ENCODE results near the gene PEX11A.

DNA sequence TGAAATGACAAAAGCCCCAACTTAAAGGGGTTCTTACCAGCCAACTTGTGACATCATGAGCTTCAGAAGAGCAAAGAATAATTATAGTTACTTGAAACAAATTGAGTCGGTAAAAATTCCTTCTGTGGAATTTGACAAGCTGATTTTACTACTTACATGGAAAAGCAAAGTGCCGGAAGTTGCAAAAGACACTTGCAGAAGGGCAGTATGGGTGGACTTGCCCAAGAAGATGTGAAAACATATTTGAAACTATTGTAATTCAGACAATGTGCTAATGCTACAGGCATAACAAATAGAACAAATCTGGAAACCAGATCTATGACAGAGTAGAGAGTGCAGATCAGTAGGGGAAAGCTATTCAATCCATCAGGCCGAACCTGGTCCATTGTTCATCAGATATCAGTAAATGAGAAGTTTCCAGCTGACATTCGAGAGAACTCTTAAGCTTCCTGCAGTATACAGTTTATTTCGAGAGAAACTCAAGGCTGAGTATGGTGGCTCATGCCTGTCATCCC lies 32.8 kb downstream of the PEX11A start:
- TF ChIP-seq TAF1 (IDR thresholded peaks at IDR 0.05; ENCODE audit: low read depth), result no peak
- TF ChIP-seq EP300 (IDR thresholded peaks at IDR 0.05; ENCODE audit: borderline replicate concordance), result no peak
- no peak for TF ChIP-seq NFIC (IDR thresholded peaks at IDR 0.05)
- TF ChIP-seq, protein P1, sequence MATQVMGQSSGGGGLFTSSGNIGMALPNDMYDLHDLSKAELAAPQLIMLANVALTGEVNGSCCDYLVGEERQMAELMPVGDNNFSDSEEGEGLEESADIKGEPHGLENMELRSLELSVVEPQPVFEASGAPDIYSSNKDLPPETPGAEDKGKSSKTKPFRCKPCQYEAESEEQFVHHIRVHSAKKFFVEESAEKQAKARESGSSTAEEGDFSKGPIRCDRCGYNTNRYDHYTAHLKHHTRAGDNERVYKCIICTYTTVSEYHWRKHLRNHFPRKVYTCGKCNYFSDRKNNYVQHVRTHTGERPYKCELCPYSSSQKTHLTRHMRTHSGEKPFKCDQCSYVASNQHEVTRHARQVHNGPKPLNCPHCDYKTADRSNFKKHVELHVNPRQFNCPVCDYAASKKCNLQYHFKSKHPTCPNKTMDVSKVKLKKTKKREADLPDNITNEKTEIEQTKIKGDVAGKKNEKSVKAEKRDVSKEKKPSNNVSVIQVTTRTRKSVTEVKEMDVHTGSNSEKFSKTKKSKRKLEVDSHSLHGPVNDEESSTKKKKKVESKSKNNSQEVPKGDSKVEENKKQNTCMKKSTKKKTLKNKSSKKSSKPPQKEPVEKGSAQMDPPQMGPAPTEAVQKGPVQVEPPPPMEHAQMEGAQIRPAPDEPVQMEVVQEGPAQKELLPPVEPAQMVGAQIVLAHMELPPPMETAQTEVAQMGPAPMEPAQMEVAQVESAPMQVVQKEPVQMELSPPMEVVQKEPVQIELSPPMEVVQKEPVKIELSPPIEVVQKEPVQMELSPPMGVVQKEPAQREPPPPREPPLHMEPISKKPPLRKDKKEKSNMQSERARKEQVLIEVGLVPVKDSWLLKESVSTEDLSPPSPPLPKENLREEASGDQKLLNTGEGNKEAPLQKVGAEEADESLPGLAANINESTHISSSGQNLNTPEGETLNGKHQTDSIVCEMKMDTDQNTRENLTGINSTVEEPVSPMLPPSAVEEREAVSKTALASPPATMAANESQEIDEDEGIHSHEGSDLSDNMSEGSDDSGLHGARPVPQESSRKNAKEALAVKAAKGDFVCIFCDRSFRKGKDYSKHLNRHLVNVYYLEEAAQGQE (IDR thresholded peaks at IDR 0.05; ENCODE audit: low read depth), result no peak
- TF ChIP-seq YY1 (IDR thresholded peaks at IDR 0.05; ENCODE audit: low read depth), result no peak
- TF ChIP-seq RAD21 (IDR thresholded peaks at IDR 0.05; ENCODE audit: low read depth), result no peak
- TF ChIP-seq CREB1 (IDR thresholded peaks at IDR 0.05; ENCODE audit: low read depth), result no peak
- no peak for TF ChIP-seq EGR1 (IDR thresholded peaks at IDR 0.05)
- TF ChIP-seq, protein P2, sequence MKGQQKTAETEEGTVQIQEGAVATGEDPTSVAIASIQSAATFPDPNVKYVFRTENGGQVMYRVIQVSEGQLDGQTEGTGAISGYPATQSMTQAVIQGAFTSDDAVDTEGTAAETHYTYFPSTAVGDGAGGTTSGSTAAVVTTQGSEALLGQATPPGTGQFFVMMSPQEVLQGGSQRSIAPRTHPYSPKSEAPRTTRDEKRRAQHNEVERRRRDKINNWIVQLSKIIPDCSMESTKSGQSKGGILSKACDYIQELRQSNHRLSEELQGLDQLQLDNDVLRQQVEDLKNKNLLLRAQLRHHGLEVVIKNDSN (IDR thresholded peaks at IDR 0.05), result no peak
- TF ChIP-seq, protein P3, sequence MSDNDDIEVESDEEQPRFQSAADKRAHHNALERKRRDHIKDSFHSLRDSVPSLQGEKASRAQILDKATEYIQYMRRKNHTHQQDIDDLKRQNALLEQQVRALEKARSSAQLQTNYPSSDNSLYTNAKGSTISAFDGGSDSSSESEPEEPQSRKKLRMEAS (IDR thresholded peaks at IDR 0.05), result no peak
- TF ChIP-seq TCF12 (IDR thresholded peaks at IDR 0.05; ENCODE audit: low read depth), result no peak
- no peak for TF ChIP-seq ZBTB7A (IDR thresholded peaks at IDR 0.05; ENCODE audit: low read depth)
